ENCODE measurements around the gene FYB1.
"Not testable (repeated sequence)": the region's sequence is repeated elsewhere in the genome, so short reads cannot be mapped to it uniquely, and the experiment has no call there.

Gene FYB1

DNA sequence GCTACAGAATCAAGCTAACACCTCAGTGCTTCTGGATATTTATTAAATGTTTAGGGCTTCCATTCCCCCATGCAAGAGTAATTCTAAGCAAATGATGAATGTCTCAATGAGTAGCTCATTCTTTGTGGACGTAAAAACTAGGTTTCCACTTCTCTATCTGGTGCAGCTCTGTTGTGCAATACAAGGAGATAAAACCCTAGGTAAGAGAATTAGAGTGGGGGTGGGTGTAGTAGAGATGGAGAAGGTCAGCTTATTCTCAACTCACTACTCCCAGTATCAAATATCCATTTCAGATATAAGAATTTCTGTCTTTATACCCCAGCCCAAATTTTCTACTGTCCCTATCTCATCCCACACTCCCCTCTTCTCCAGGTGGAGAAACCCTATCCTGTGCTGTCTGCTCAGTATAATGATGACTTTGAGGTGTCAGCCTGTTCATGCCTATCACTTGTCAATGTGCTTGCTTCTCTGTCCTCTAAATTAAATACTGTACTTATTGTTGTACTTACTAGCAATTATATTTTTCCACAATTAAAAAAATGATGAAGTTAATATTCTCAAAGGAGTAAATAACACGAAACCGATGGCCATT, 4.3 kb upstream of the FYB1 start:
- no peak for DNase-seq (ENCODE audit: low read depth)
- H3K4me3 ChIP-seq (ENCODE audit: low read depth, low read length): no peak overlapping the region
- no peak for TF ChIP-seq CTCF (IDR thresholded peaks at IDR 0.05; ENCODE audit: low read depth, low read length, missing control alignments)
- in situ Hi-C loops (cut with HindIII; ENCODE audit: low sequenced_read_pairs): no loop called here

GRCh38 chr5:39221671-39222070, 2.3 kb upstream of the FYB1 start:
- H3K4me3 ChIP-seq (ENCODE audit: low read depth, low read length); DNase-seq (ENCODE audit: low read depth); in situ Hi-C loops (cut with HindIII; ENCODE audit: low sequenced_read_pairs): not testable (repeated sequence)

DNA sequence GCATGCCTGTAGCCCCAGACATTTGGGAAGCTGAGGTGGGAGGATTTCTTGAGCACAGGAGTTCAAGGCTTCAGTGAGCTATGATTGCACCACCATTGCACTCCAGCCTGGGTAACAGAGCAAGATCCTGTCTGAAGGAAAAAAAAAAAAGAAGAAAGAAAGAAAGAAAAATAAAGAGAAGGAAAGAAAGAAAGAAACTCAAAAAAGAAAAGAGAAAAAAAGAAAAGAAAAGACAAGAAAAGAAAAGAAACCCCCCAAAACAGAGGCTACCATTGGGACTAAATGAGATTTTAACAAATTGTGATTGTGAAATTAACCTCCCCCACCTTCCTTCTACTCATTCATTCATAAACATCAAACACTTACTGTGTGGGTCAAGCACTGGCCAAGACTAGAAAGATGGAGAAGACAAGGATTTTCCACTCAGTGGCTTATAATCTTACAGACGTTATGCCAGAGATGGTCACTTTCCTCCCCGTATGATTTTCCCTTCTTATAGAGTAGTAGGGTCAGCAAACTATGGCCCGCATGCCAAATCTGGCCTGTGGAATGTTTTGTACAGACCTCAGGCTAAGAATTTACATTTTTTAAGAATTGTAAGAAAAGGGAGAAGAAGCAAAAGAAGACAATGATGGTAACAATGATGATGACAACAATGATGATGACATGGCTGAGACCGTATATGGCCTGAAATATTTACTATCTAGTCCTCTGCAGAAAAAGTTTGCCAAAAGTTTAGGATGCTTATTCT, 1.1 kb upstream of the FYB1 start:
- no peak overlapping the region for H3K4me3 ChIP-seq (ENCODE audit: low read depth, low read length)
- in situ Hi-C loops (cut with HindIII; ENCODE audit: low sequenced_read_pairs): no loop called here
- no peak for TF ChIP-seq CTCF (IDR thresholded peaks at IDR 0.05; ENCODE audit: low read depth, low read length, missing control alignments)
- no peak for DNase-seq (ENCODE audit: low read depth)

GRCh38 chr5:39218482-39219402, 621 bp downstream of the FYB1 start:
- in situ Hi-C loops (cut with HindIII; ENCODE audit: low sequenced_read_pairs): no loop called here
- H3K4me3 ChIP-seq (ENCODE audit: low read depth, low read length): no peak overlapping the region
- DNase-seq (ENCODE audit: low read depth): no peak
- no peak for TF ChIP-seq CTCF (IDR thresholded peaks at IDR 0.05; ENCODE audit: low read depth, low read length, missing control alignments)

GRCh38 chr5:39217365-39218281, 1.7 kb downstream of the FYB1 start:
- peak; percentile 73 for DNase-seq (ENCODE audit: low read depth)
- no peak overlapping the region for H3K4me3 ChIP-seq (ENCODE audit: low read depth, low read length)
- in situ Hi-C loops (cut with HindIII; ENCODE audit: low sequenced_read_pairs): no loop called here
- TF ChIP-seq CTCF (IDR thresholded peaks at IDR 0.05; ENCODE audit: low read depth, low read length, missing control alignments): peak; percentile 96

DNA sequence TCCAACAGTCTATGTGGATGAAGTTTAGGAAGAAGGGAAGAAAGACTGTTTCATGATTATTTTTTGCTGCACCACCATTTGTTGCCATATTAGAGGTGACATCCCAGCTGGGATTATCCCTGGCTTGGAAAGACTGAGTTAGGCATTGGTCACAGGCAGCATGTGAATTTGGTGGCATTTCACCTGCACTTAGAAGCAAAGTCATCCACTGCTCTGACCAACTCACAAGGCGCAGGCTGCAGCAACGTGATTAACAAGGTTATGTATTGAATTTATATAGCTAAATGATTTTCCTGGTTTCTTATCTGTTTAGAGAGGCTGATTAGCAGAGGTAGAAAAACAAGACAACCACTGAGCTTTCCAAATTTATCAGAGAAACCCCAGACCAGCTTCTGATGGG, 2.7 kb downstream of the FYB1 start:
- no peak for DNase-seq (ENCODE audit: low read depth)
- no peak for TF ChIP-seq CTCF (IDR thresholded peaks at IDR 0.05; ENCODE audit: low read depth, low read length, missing control alignments)
- in situ Hi-C loops (cut with HindIII; ENCODE audit: low sequenced_read_pairs): no loop called here
- H3K4me3 ChIP-seq (ENCODE audit: low read depth, low read length): no peak overlapping the region
